ENCODE measurements around the gene WNT7A. TPM values are rescaled to one million over a fixed set of nuclear protein-coding genes. Genes with fewer than 3 reads are reported as not detected.

WNT7A gene
- total and polyA plus RNA-seq, 3 donors from 2014 or later, result 1.1 to 3.3 (median 1.1) TPM

GRCh38 chr3:13887495-13888300 lies 7.8 kb upstream of the WNT7A start:
- WGBS, 2 donors, result 61 to 81% methylated on average over 6 of the region's 6 CpGs
- Histone ChIP-seq H3K27me3 (no peaks in the 10 kb centered on the region), H3K36me3 (ENCODE audit: low read depth, missing control alignments) (no peaks in the 10 kb centered on the region), H3K27ac (no peak overlapping the region), H3K9me3 (no peaks in the 10 kb centered on the region), H3K4me1 (no peaks in the 10 kb centered on the region), H3K4me3 (no peak overlapping the region)
- intact Hi-C loops (cut with DNase I; ENCODE audit: low total_unique reads), result no loop called here
- no peak for TF ChIP-seq POLR2A (IDR thresholded peaks at IDR 0.05)
- TF ChIP-seq CTCF (IDR thresholded peaks at IDR 0.05), result no peak
- DNase-seq, result no peak

GRCh38 chr3:13886593-13887129 lies 6.8 kb upstream of the WNT7A start:
- WGBS, 2 donors, result 78 to 86% methylated on average over 4 of the region's 4 CpGs
- Histone ChIP-seq H3K4me3 (no peak overlapping the region), H3K36me3 (ENCODE audit: low read depth, missing control alignments) (no peaks in the 10 kb centered on the region), H3K27ac (no peak overlapping the region), H3K27me3 (no peaks in the 10 kb centered on the region), H3K4me1 (no peaks in the 10 kb centered on the region), H3K9me3 (no peaks in the 10 kb centered on the region)
- DNase-seq, result peak; percentile 1
- intact Hi-C loops (cut with DNase I; ENCODE audit: low total_unique reads), result no loop called here
- TF ChIP-seq POLR2A (IDR thresholded peaks at IDR 0.05), result no peak
- TF ChIP-seq CTCF (IDR thresholded peaks at IDR 0.05), result no peak

GRCh38 chr3:13885704-13886010 lies 5.8 kb upstream of the WNT7A start:
- Histone ChIP-seq H3K9me3 (no peaks in the 10 kb centered on the region), H3K36me3 (ENCODE audit: low read depth, missing control alignments) (no peaks in the 10 kb centered on the region), H3K4me3 (no peak overlapping the region), H3K27ac (no peak overlapping the region), H3K4me1 (no peaks in the 10 kb centered on the region), H3K27me3 (no peaks in the 10 kb centered on the region)
- WGBS, 2 donors, result 46% methylated on average over 8 of the region's 8 CpGs
- TF ChIP-seq CTCF (IDR thresholded peaks at IDR 0.05) (no peak), POLR2A (IDR thresholded peaks at IDR 0.05) (no peak)
- intact Hi-C loops (cut with DNase I; ENCODE audit: low total_unique reads), result no loop called here
- peak; percentile 7 for DNase-seq

- Histone ChIP-seq H3K27ac (no peak overlapping the region), H3K4me1 (peaks cover 4% of the 10 kb centered on the region), H3K4me3 (no peak overlapping the region), H3K9me3 (no peaks in the 10 kb centered on the region), H3K36me3 (ENCODE audit: low read depth, missing control alignments) (no peaks in the 10 kb centered on the region), H3K27me3 (no peaks in the 10 kb centered on the region)
- TF ChIP-seq POLR2A (IDR thresholded peaks at IDR 0.05), result no peak
- TF ChIP-seq CTCF (IDR thresholded peaks at IDR 0.05), result peak; percentile 37 to 72 (median 51)
- WGBS, 2 donors, result 31 to 32% methylated on average over 7 of the region's 7 CpGs
- intact Hi-C loops (cut with DNase I; ENCODE audit: low total_unique reads), result no loop called here
- peak; percentile 76 for DNase-seq
These were observed 5.2 kb upstream of the WNT7A start for GRCh38 chr3:13884851-13885703.
